ENCODE measurements around the gene PHB1. TPM values are rescaled to one million over a fixed set of nuclear protein-coding genes. Genes with fewer than 3 reads are reported as not detected.

PHB1 gene
- total RNA-seq, 4 donors from 2014 or later, result 86.9 to 139 (median 111) TPM

- no peak for ATAC-seq (ENCODE audit: low FRiP score)
- DNase-seq (ENCODE audit: low spot score), result no peak
- TF ChIP-seq, protein P1, sequence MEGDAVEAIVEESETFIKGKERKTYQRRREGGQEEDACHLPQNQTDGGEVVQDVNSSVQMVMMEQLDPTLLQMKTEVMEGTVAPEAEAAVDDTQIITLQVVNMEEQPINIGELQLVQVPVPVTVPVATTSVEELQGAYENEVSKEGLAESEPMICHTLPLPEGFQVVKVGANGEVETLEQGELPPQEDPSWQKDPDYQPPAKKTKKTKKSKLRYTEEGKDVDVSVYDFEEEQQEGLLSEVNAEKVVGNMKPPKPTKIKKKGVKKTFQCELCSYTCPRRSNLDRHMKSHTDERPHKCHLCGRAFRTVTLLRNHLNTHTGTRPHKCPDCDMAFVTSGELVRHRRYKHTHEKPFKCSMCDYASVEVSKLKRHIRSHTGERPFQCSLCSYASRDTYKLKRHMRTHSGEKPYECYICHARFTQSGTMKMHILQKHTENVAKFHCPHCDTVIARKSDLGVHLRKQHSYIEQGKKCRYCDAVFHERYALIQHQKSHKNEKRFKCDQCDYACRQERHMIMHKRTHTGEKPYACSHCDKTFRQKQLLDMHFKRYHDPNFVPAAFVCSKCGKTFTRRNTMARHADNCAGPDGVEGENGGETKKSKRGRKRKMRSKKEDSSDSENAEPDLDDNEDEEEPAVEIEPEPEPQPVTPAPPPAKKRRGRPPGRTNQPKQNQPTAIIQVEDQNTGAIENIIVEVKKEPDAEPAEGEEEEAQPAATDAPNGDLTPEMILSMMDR (IDR thresholded peaks at IDR 0.05), result no peak
Measured at GRCh38 chr17:49447628-49448302, 33.1 kb upstream of the PHB1 start.

- ATAC-seq (ENCODE audit: low FRiP score) (no peak), DNase-seq (ENCODE audit: low spot score) (no peak)
- TF ChIP-seq, protein P1 (IDR thresholded peaks at IDR 0.05), result no peak
Measured at GRCh38 chr17:49445591-49445990, 30.9 kb upstream of the PHB1 start.

GRCh38 chr17:49444384-49444783 lies 29.7 kb upstream of the PHB1 start:
- ATAC-seq (ENCODE audit: low FRiP score), result no peak
- TF ChIP-seq, protein P1 (IDR thresholded peaks at IDR 0.05), result no peak
- DNase-seq (ENCODE audit: low spot score), result no peak

DNA sequence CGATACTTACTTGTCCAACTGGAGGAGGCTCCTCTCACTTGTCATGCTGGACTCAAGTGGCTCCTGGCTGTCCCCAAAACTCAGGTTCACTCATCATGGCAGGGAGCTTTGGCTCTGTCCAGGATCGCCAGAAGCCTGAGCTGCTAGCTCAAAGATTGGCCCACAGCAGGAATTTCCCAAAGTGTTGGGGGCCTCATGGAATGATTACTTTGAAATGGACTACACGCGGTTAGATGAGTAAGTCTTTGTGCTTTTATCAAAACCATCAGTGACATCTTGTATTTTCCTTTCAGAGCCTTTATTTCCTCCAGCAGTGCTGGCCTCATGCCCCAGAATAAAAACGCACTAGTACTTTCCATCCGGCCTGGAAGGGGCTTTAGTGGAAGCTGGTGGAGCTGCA lies 29.2 kb upstream of the PHB1 start:
- no peak for ATAC-seq (ENCODE audit: low FRiP score)
- no peak for DNase-seq (ENCODE audit: low spot score)
- TF ChIP-seq, protein P1 (IDR thresholded peaks at IDR 0.05), result no peak

DNA sequence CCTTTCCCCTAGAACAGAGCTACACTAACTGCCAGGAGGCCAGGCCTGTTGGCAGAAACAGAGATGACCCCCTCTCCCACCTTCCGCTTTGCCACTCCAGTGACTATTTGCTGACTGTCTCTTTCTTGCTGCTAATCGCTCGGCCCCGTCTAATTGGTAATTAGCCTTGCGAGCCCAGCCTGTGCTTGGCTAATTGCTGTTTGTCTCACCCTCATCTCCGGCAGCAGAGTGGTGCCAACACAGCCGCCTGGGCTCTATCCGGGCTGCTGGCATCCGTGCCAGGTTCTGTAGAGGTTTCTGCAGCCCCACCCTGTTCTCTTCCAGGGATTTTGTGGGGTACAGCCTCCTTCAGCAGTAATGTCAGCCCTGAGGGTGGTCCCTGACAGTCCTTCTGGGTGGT lies 27.4 kb upstream of the PHB1 start:
- TF ChIP-seq, protein P1 (IDR thresholded peaks at IDR 0.05), result no peak
- no peak for DNase-seq (ENCODE audit: low spot score)

GRCh38 chr17:49441578-49441977 lies 26.9 kb upstream of the PHB1 start:
- no peak for ATAC-seq (ENCODE audit: low FRiP score)
- TF ChIP-seq, protein P1 (IDR thresholded peaks at IDR 0.05), result no peak
- DNase-seq (ENCODE audit: low spot score), result no peak

More for the DNA sequence above, 27.4 kb upstream of the PHB1 start:
- ATAC-seq (ENCODE audit: low FRiP score), result no peak

- TF ChIP-seq, protein P1 (IDR thresholded peaks at IDR 0.05), result no peak
- no peak for ATAC-seq (ENCODE audit: low FRiP score)
- no peak for DNase-seq (ENCODE audit: low spot score)
Measured at GRCh38 chr17:49440581-49440980, 25.9 kb upstream of the PHB1 start.

All from omental fat pad (tissue), 4 donors.